Neuronal stem cell (in vitro differentiated cells): ENCODE results near the gene RPS28.

Experiments used
- DNase-seq: peaks from one replicate; pipeline ENCODE4 v3.0.0-alpha.2; 2013; ENCODE audit warnings: low spot score
- H2AFZ ChIP-seq: one replicate; pipeline ENCODE4 v1.6.1; 2013; ENCODE audit warnings: mild to moderate bottlenecking, low read length, inconsistent platforms
- H2AK5ac ChIP-seq: 2 replicates; pipeline ENCODE4 v1.6.1; 2013; ENCODE audit warnings: low read depth, mild to moderate bottlenecking, inconsistent platforms, low read length, moderate library complexity, mixed read lengths
- H2BK120ac ChIP-seq: 2 replicates; pipeline ENCODE4 v1.6.1; 2013; ENCODE audit warnings: low read depth, mild to moderate bottlenecking, inconsistent platforms, low read length, moderate library complexity, mixed read lengths
- H2BK12ac ChIP-seq: one replicate; pipeline ENCODE4 v1.6.1; 2013; ENCODE audit warnings: low read length, inconsistent platforms
- H2BK15ac ChIP-seq: 2 replicates; pipeline ENCODE4 v1.6.1; 2013; ENCODE audit warnings: mild to moderate bottlenecking, low read length, inconsistent platforms, mixed read lengths
- H2BK5ac ChIP-seq: one replicate; pipeline ENCODE4 v1.6.1; 2013; ENCODE audit warnings: inconsistent platforms, mild to moderate bottlenecking, low read length, moderate library complexity
- H3K14ac ChIP-seq: one replicate; pipeline ENCODE4 v1.6.1; 2013; ENCODE audit warnings: low read length, inconsistent platforms
- H3K18ac ChIP-seq: 2 replicates; pipeline ENCODE4 v1.6.1; 2013; ENCODE audit warnings: low read length, inconsistent platforms
- H3K23ac ChIP-seq: 2 replicates; pipeline ENCODE4 v1.6.1; 2013; ENCODE audit warnings: low read depth, mild to moderate bottlenecking, mixed read lengths, low read length, inconsistent platforms; ENCODE audit not compliant: poor library complexity
- H3K27ac ChIP-seq: replicated peaks from 3 replicates; pipeline ENCODE4 v1.5.1; 2013; ENCODE audit warnings: low read length, inconsistent platforms
- H3K27me3 ChIP-seq, 3 experiments: 2 replicates each; pipeline ENCODE4 v1.6.1; 2013; ENCODE audit warnings: low read length in 3 of 3, mild to moderate bottlenecking in 2 of 3, inconsistent platforms in 1 of 3, low read depth in 1 of 3, mixed read lengths in 1 of 3, moderate library complexity in 1 of 3; ENCODE audit not compliant: control insufficient read depth in 3 of 3, insufficient read depth in 3 of 3
- H3K36me3 ChIP-seq, 2 donors: replicated peaks in 1 of 2; 2 replicates each; pipeline ENCODE4 v1.6.1; 2013; ENCODE audit warnings: low read length in 2 of 2; ENCODE audit not compliant: control insufficient read depth in 2 of 2, insufficient read depth in 2 of 2
- H3K4ac ChIP-seq: 2 replicates; pipeline ENCODE4 v1.6.1; 2013; ENCODE audit warnings: inconsistent platforms, mild to moderate bottlenecking, low read length, moderate library complexity
- H3K4me1 ChIP-seq, 2 donors: 1 replicate in 1 of 2; 2 replicates in 1 of 2; pipeline ENCODE4 v1.6.1; 2013; ENCODE audit warnings: low read length in 2 of 2, low read depth in 1 of 2; ENCODE audit not compliant: control insufficient read depth in 2 of 2, insufficient read depth in 1 of 2
- H3K4me2 ChIP-seq: one replicate; pipeline ENCODE4 v1.6.1; 2013; ENCODE audit warnings: mild to moderate bottlenecking, low read length, inconsistent platforms; ENCODE audit not compliant: insufficient read depth, poor library complexity, severe bottlenecking
- H3K4me3 ChIP-seq, 2 donors: 2 replicates each; pipeline ENCODE4 v1.5.1; 2013; ENCODE audit warnings: low read length in 2 of 2, mild to moderate bottlenecking in 2 of 2, inconsistent platforms in 1 of 2, moderate library complexity in 1 of 2
- H3K79me1 ChIP-seq: one replicate; pipeline ENCODE4 v1.6.1; 2013; ENCODE audit warnings: low read depth, mild to moderate bottlenecking, inconsistent platforms, low read length, moderate library complexity
- H3K9ac ChIP-seq: one replicate; pipeline ENCODE4 v1.6.1; 2013; ENCODE audit warnings: mild to moderate bottlenecking, low read depth, low read length, inconsistent platforms; ENCODE audit not compliant: poor library complexity
- H3K9me3 ChIP-seq, 2 donors: replicated peaks in 1 of 2; 2 replicates each; pipeline versions ENCODE3 to v1.6.1; 2013; ENCODE audit warnings: low read length in 2 of 2, mild to moderate bottlenecking in 2 of 2, inconsistent platforms in 1 of 2, low read depth in 1 of 2, mixed read lengths in 1 of 2, moderate library complexity in 1 of 2; ENCODE audit not compliant: control insufficient read depth in 2 of 2, insufficient read depth in 1 of 2
- H4K8ac ChIP-seq: one replicate; pipeline ENCODE4 v1.6.1; 2013; ENCODE audit warnings: low read depth, mild to moderate bottlenecking, inconsistent platforms, low read length, moderate library complexity
- H4K91ac ChIP-seq: one replicate; pipeline ENCODE4 v1.6.1; 2013; ENCODE audit warnings: low read length, low read depth, mild to moderate bottlenecking, inconsistent platforms; ENCODE audit not compliant: poor library complexity
- WGBS, 2 donors: extraction: QIAGEN DNeasy Blood & Tissue Kit; methylation state at CpG; one replicate each; pipeline ENCODE4 v1.1.7; 2013; ENCODE audit warnings: missing lambda C conversion rate in 2 of 2, mixed read lengths in 1 of 2; ENCODE audit not compliant: insufficient read length in 2 of 2, insufficient replicate concordance in 1 of 2; ENCODE audit errors: extremely low coverage in 2 of 2; 5-methylcytosine and 5-hydroxymethylcytosine counted together

Gene RPS28

DNA sequence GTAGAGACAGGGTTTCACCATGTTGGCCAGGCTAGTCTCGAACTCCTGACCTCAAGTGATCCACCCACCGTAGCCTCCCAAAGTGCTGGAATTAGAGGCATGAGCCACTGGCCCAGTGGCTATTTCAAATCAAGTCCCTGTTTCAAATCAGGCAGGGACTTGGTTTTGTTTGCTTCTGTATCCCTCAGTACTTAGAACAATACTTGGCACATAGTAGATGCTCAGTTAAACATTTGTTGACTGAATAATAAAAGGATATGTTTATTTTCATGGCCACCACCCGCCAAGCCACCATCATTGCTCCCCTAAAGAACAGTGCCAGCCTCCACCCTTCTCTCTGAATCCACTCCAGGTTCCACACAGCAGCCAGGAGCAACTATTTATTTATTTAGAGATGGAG is 4.2 kb downstream of the RPS28 start:
- no peak overlapping the region for H3K4ac ChIP-seq
- H2BK5ac ChIP-seq: no peak overlapping the region
- H3K14ac ChIP-seq: no peak overlapping the region
- no peak overlapping the region for H2BK12ac ChIP-seq
- H2AFZ ChIP-seq: no peak overlapping the region
- H3K18ac ChIP-seq: no peak overlapping the region
- H3K23ac ChIP-seq: no peak overlapping the region
- no CpG with 5 or more reads among the region's 3 CpGs for WGBS, 2 donors
- peaks cover 18% of the 10 kb centered on the region for H3K79me1 ChIP-seq
- H2BK15ac ChIP-seq: no peak overlapping the region
- H3K9ac ChIP-seq: no peak overlapping the region
- peaks cover 13 to 31% of the 10 kb centered on the region in 2 donors for H3K36me3 ChIP-seq
- no peak overlapping the region for H3K27ac ChIP-seq
- H4K8ac ChIP-seq: no peak overlapping the region
- no peak for DNase-seq
- H4K91ac ChIP-seq: no peak overlapping the region
- H3K4me3 ChIP-seq: no peak overlapping the region
- H3K27me3 ChIP-seq: peaks cover 0 to 19% (median 2%) of the 10 kb centered on the region in 3 experiments
- no peak overlapping the region for H2AK5ac ChIP-seq
- H2BK120ac ChIP-seq: no peak overlapping the region
- H3K9me3 ChIP-seq: peaks cover 0 to 4% of the 10 kb centered on the region in 2 donors
- peaks cover 7 to 8% of the 10 kb centered on the region in 2 donors for H3K4me1 ChIP-seq
- H3K4me2 ChIP-seq: no peak overlapping the region

GRCh38 chr19:8329996-8330395 is 8.7 kb downstream of the RPS28 start:
- Histone ChIP-seq H3K4me3 (no peak overlapping the region), H2BK12ac (no peak overlapping the region), H3K27ac (no peak overlapping the region), H2BK15ac (no peak overlapping the region), H4K91ac (no peak overlapping the region), H4K8ac (no peak overlapping the region), H3K36me3 (no peaks in the 10 kb centered on the region), H3K14ac (no peak overlapping the region), H3K4me2 (no peak overlapping the region), H3K9me3 (peaks cover 0 to 4% of the 10 kb centered on the region in 2 donors), H3K4me1 (peaks cover 1 to 3% of the 10 kb centered on the region in 2 donors), H3K18ac (no peak overlapping the region), H2BK120ac (no peak overlapping the region), H3K4ac (no peak overlapping the region), H3K23ac (no peak overlapping the region), H3K27me3 (peaks cover 20 to 56% (median 35%) of the 10 kb centered on the region in 3 experiments), H2BK5ac (no peak overlapping the region), H3K79me1 (peaks cover under 1% of the 10 kb centered on the region), H3K9ac (no peak overlapping the region), H2AFZ (no peak overlapping the region), H2AK5ac (no peak overlapping the region)
- no CpG with 5 or more reads among the region's 3 CpGs for WGBS, 2 donors
- no peak for DNase-seq

DNA sequence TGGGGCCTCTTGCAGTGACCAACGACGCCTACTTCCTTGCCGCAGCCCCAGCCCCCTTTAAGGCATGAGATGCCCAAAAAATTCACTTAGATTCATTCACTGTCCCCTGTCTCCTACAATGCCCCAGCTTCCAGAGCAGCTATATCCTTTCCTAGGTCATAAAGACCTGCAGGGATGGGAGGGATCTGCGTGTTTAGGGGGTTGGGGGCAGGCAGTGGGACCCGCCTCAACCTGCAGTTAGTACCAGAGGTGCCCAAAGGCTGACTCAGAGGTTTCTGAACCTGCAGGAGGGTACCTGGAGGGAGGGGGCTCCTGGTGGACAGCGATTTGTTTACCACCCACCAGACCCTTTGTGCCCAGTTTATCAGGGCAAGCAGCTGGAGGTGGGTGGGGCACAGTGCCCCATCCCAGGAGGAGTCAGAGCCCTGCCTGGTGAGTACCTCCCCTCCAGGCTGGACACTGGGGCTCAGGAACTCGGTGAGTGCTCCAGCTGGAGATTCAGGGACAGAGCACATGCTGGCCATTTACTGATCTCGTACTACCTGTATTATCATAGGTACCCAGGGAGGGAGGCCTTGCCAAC is 10.1 kb downstream of the RPS28 start:
- WGBS, 2 donors: no CpG with 5 or more reads among the region's 8 CpGs
- H3K4me3 ChIP-seq: no peak overlapping the region
- H4K8ac ChIP-seq: no peak overlapping the region
- H2BK120ac ChIP-seq: no peak overlapping the region
- H3K79me1 ChIP-seq: no peaks in the 10 kb centered on the region
- no peak overlapping the region for H2BK12ac ChIP-seq
- H2AFZ ChIP-seq: no peak overlapping the region
- H3K4ac ChIP-seq: no peak overlapping the region
- no peak overlapping the region for H2BK15ac ChIP-seq
- H3K36me3 ChIP-seq: no peaks in the 10 kb centered on the region
- H3K18ac ChIP-seq: no peak overlapping the region
- peaks cover 0 to 4% of the 10 kb centered on the region in 2 donors for H3K9me3 ChIP-seq
- peaks cover 1 to 3% of the 10 kb centered on the region in 2 donors for H3K4me1 ChIP-seq
- H4K91ac ChIP-seq: no peak overlapping the region
- H3K14ac ChIP-seq: no peak overlapping the region
- H3K4me2 ChIP-seq: no peak overlapping the region
- H3K9ac ChIP-seq: no peak overlapping the region
- H2AK5ac ChIP-seq: peak overlapping the region; percentile 58
- H3K27me3 ChIP-seq: peaks cover 23 to 70% (median 49%) of the 10 kb centered on the region in 3 experiments
- DNase-seq: no peak
- H3K27ac ChIP-seq: no peak overlapping the region
- H3K23ac ChIP-seq: no peak overlapping the region
- no peak overlapping the region for H2BK5ac ChIP-seq

GRCh38 chr19:8332976-8333766 is 11.9 kb downstream of the RPS28 start:
- Histone ChIP-seq H2AFZ (peak overlapping the region; percentile 75), H2BK12ac (no peak overlapping the region), H3K4me2 (peak overlapping the region; percentile 66), H2AK5ac (peak overlapping the region; percentile 70), H4K8ac (no peak overlapping the region), H3K18ac (peak overlapping the region; percentile 93), H3K4me3 (peak overlapping the region in 1 of 2 donors; percentile 9), H3K9me3 (no peaks in the 10 kb centered on the region), H4K91ac (no peak overlapping the region), H3K4me1 (peaks cover 1 to 3% of the 10 kb centered on the region in 2 donors), H3K23ac (peak overlapping the region; percentile 89), H3K79me1 (no peaks in the 10 kb centered on the region), H3K27ac (no peak overlapping the region), H3K36me3 (no peaks in the 10 kb centered on the region), H3K9ac (peak overlapping the region; percentile 70), H3K14ac (peak overlapping the region; percentile 71), H2BK15ac (peak overlapping the region; percentile 67), H3K27me3 (peaks cover 23 to 77% (median 53%) of the 10 kb centered on the region in 3 experiments), H2BK5ac (peak overlapping the region; percentile 82), H2BK120ac (no peak overlapping the region), H3K4ac (no peak overlapping the region)
- no CpG with 5 or more reads among the region's 52 CpGs for WGBS, 2 donors
- no peak for DNase-seq
